ENCODE measurements around the gene ELOVL7. TPM values are rescaled to one million over a fixed set of nuclear protein-coding genes. Genes with fewer than 3 reads are reported as not detected.
"Not testable (repeated sequence)": the region's sequence is repeated elsewhere in the genome, so short reads cannot be mapped to it uniquely, and the experiment has no call there.

Gene ELOVL7
- total RNA-seq, 1 donor from 2014 or later, result 4.4 TPM

DNA sequence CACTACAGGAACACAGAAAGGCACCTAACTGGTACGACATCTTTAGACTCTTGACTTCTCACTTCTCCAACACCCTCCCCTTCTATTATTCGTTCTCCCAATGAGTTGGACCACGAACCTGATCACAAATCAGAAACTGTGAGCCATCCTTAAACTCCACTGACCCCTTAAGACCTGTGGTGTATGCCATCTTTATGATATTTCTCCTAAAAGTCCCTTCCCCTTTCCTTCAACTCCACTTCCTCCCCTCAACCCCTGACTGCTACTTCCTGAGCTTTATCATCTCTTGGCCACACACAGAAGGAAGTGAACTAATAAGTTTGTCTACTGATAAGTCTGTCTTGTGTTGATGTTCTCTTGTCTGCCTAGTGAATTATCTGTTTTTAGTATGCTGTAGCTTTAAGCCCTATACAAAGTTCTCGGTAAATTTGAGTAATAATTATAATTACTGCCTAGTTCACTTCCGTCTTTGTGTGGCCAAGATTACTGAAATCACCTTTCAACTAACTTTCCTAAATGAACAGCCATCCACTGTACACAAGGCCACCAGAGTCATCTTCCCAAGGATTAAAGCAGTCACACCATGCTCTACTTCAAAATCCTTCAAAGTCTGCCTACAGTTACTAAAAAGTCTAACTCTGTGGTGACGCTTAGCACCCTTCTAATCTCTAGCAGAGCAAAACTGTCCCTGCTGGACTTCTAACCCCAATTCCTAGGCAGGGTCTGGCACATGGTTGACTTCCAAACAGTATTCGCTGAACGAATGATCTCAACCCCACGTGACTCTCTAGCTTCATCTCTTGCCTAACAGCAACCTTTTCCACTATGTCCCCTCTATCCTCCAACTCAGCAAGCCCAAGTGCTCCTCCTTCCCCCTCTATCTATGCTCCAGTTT, 23.2 kb downstream of the ELOVL7 start:
- Mint-ChIP-seq H3K4me1 (ENCODE audit: unreplicated experiment) (no peaks in the 10 kb centered on the region), H3K36me3 (ENCODE audit: low read depth, unreplicated experiment) (no peaks in the 10 kb centered on the region)
- DNase-seq (ENCODE audit: low spot score), result no peak

DNA sequence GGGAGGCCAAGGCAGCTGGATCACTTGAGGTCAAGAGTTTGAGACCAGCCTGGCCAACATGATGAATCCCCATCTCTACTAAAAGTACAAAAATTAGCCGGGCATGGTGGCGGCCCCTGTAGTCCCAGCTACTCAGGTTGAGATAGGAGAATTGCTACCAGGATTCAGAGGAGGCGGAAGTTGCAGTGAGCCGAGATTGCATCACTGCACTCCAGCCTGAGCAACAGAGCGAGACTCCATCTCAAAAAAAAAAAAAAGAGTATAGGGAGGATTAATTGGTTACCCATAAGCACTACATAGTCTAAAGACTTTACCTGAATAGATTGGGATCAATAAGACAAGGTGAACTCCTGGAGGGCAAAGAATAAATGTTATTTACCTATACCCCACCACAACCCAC, 27.9 kb downstream of the ELOVL7 start:
- H3K4me1 Mint-ChIP-seq (ENCODE audit: unreplicated experiment); H3K4me3 Mint-ChIP-seq (ENCODE audit: unreplicated experiment); H3K9me3 Mint-ChIP-seq (ENCODE audit: unreplicated experiment); H3K36me3 Mint-ChIP-seq (ENCODE audit: low read depth, unreplicated experiment); DNase-seq (ENCODE audit: low spot score); H3K27me3 Mint-ChIP-seq (ENCODE audit: unreplicated experiment); H3K27ac Mint-ChIP-seq (ENCODE audit: unreplicated experiment): not testable (repeated sequence)

More for the DNA sequence above, 23.2 kb downstream of the ELOVL7 start:
- H3K27me3 Mint-ChIP-seq (ENCODE audit: unreplicated experiment), result peaks cover 1% of the 10 kb centered on the region
- H3K27ac Mint-ChIP-seq (ENCODE audit: unreplicated experiment), result no peak overlapping the region
- no peak overlapping the region for H3K4me3 Mint-ChIP-seq (ENCODE audit: unreplicated experiment)
- H3K9me3 Mint-ChIP-seq (ENCODE audit: unreplicated experiment), result no peaks in the 10 kb centered on the region
- TF ChIP-seq, protein P1, sequence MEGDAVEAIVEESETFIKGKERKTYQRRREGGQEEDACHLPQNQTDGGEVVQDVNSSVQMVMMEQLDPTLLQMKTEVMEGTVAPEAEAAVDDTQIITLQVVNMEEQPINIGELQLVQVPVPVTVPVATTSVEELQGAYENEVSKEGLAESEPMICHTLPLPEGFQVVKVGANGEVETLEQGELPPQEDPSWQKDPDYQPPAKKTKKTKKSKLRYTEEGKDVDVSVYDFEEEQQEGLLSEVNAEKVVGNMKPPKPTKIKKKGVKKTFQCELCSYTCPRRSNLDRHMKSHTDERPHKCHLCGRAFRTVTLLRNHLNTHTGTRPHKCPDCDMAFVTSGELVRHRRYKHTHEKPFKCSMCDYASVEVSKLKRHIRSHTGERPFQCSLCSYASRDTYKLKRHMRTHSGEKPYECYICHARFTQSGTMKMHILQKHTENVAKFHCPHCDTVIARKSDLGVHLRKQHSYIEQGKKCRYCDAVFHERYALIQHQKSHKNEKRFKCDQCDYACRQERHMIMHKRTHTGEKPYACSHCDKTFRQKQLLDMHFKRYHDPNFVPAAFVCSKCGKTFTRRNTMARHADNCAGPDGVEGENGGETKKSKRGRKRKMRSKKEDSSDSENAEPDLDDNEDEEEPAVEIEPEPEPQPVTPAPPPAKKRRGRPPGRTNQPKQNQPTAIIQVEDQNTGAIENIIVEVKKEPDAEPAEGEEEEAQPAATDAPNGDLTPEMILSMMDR (IDR thresholded peaks at IDR 0.05; ENCODE audit: unreplicated experiment), result no peak

- H3K4me1 Mint-ChIP-seq (ENCODE audit: unreplicated experiment), result no peaks in the 10 kb centered on the region
- no peaks in the 10 kb centered on the region for H3K9me3 Mint-ChIP-seq (ENCODE audit: unreplicated experiment)
- no peak overlapping the region for H3K4me3 Mint-ChIP-seq (ENCODE audit: unreplicated experiment)
- H3K36me3 Mint-ChIP-seq (ENCODE audit: low read depth, unreplicated experiment), result no peaks in the 10 kb centered on the region
- TF ChIP-seq, protein P1 (IDR thresholded peaks at IDR 0.05; ENCODE audit: unreplicated experiment), result no peak
- no peak overlapping the region for H3K27ac Mint-ChIP-seq (ENCODE audit: unreplicated experiment)
- no peak for DNase-seq (ENCODE audit: low spot score)
- peaks cover 1% of the 10 kb centered on the region for H3K27me3 Mint-ChIP-seq (ENCODE audit: unreplicated experiment)
Observed at GRCh38 chr5:60814498-60814897, 29.6 kb downstream of the ELOVL7 start.

- Mint-ChIP-seq H3K9me3 (ENCODE audit: unreplicated experiment) (no peaks in the 10 kb centered on the region), H3K27me3 (ENCODE audit: unreplicated experiment) (no peaks in the 10 kb centered on the region), H3K4me3 (ENCODE audit: unreplicated experiment) (no peak overlapping the region), H3K27ac (ENCODE audit: unreplicated experiment) (no peak overlapping the region), H3K4me1 (ENCODE audit: unreplicated experiment) (no peaks in the 10 kb centered on the region), H3K36me3 (ENCODE audit: low read depth, unreplicated experiment) (no peaks in the 10 kb centered on the region)
- DNase-seq (ENCODE audit: low spot score), result no peak
- TF ChIP-seq, protein P1 (IDR thresholded peaks at IDR 0.05; ENCODE audit: unreplicated experiment), result no peak
Observed at GRCh38 chr5:60812426-60812825, 31.6 kb downstream of the ELOVL7 start.

DNA sequence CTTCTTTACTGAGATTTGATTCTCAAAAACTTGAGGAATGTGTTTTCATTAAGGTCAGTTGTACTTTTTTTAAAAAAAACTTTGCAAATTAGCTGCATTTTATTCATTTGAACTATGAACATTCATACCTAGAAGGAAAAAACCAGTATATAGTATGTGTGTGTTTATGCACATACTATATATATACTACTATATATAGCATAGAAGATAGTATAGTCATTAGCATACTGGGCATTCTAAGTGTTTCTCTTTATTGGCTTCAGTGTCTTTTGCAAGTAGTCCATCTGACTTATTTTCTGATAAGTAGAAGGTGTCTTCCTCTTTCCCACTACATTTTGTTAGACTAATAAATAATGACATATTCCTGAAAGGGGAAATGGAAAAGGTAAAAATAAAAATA, 33.0 kb downstream of the ELOVL7 start:
- no peak for DNase-seq (ENCODE audit: low spot score)
- Mint-ChIP-seq H3K27ac (ENCODE audit: unreplicated experiment) (no peak overlapping the region), H3K27me3 (ENCODE audit: unreplicated experiment) (peaks cover 2% of the 10 kb centered on the region), H3K4me3 (ENCODE audit: unreplicated experiment) (no peak overlapping the region), H3K4me1 (ENCODE audit: unreplicated experiment) (peaks cover 3% of the 10 kb centered on the region), H3K36me3 (ENCODE audit: low read depth, unreplicated experiment) (no peaks in the 10 kb centered on the region), H3K9me3 (ENCODE audit: unreplicated experiment) (no peaks in the 10 kb centered on the region)
- TF ChIP-seq, protein P1 (IDR thresholded peaks at IDR 0.05; ENCODE audit: unreplicated experiment), result no peak

All from endothelial cell (in vitro differentiated cells).